Measurements from ENCODE around the gene AZGP1. TPM values are rescaled to one million over a fixed set of nuclear protein-coding genes. Genes with fewer than 3 reads are reported as not detected.
"Not testable (repeated sequence)": the region's sequence is repeated elsewhere in the genome, so short reads cannot be mapped to it uniquely, and the experiment has no call there.

The AZGP1 gene
- total RNA-seq, 1 donor from 2014 or later = 0.44 TPM

DNA sequence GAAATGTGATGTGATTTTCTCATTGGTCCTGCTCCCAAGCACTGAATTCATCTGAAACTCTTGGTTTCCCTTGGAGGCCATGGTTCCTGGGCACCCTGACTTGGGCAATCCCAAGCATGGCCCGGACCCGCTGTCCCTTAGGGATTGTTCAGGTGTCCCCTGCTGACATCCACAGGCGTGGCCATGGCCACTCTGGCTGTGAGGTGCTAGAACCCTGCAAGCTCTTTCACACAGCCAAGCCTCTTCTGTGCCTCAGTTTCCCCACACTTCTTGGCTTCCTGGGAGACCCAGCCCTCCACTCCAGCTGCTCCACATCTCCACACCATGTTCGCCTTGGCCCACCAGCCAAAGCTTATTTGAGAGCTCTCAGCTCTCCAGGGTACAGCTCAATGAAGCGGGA, 12.0 kb upstream of the AZGP1 start:
- Mint-ChIP-seq H3K4me3 (ENCODE audit: unreplicated experiment) (no peak overlapping the region), H3K36me3 (ENCODE audit: unreplicated experiment) (no peaks in the 10 kb centered on the region), H3K27me3 (ENCODE audit: unreplicated experiment) (peaks cover 5% of the 10 kb centered on the region), H3K4me1 (ENCODE audit: low read depth, unreplicated experiment) (peaks cover 7% of the 10 kb centered on the region), H3K27ac (ENCODE audit: unreplicated experiment) (no peak overlapping the region), H3K9me3 (ENCODE audit: unreplicated experiment) (peaks cover 5% of the 10 kb centered on the region)
- TF ChIP-seq, protein P1, sequence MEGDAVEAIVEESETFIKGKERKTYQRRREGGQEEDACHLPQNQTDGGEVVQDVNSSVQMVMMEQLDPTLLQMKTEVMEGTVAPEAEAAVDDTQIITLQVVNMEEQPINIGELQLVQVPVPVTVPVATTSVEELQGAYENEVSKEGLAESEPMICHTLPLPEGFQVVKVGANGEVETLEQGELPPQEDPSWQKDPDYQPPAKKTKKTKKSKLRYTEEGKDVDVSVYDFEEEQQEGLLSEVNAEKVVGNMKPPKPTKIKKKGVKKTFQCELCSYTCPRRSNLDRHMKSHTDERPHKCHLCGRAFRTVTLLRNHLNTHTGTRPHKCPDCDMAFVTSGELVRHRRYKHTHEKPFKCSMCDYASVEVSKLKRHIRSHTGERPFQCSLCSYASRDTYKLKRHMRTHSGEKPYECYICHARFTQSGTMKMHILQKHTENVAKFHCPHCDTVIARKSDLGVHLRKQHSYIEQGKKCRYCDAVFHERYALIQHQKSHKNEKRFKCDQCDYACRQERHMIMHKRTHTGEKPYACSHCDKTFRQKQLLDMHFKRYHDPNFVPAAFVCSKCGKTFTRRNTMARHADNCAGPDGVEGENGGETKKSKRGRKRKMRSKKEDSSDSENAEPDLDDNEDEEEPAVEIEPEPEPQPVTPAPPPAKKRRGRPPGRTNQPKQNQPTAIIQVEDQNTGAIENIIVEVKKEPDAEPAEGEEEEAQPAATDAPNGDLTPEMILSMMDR (IDR thresholded peaks at IDR 0.05; ENCODE audit: partially characterized antibody, unreplicated experiment) = no peak
- no peak for DNase-seq

DNA sequence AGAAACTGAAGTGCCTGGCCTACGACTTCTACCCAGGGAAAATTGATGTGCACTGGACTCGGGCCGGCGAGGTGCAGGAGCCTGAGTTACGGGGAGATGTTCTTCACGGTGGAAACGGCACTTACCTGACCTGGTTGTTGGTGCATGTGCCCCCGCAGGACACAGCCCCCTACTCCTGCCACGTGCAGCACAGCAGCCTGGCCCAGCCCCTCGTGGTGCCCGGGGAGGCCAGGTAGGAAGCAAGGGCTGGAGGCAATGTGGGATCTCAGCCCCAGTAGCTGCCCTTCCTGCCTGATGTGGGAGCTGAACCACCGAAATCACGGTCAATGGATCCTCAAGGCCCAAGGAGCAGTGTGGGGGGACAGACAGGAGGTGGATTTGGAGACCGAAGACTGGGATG, 11.5 kb upstream of the AZGP1 start:
- H3K27ac Mint-ChIP-seq (ENCODE audit: unreplicated experiment); H3K36me3 Mint-ChIP-seq (ENCODE audit: unreplicated experiment); H3K9me3 Mint-ChIP-seq (ENCODE audit: unreplicated experiment); DNase-seq; H3K4me3 Mint-ChIP-seq (ENCODE audit: unreplicated experiment); H3K27me3 Mint-ChIP-seq (ENCODE audit: unreplicated experiment); H3K4me1 Mint-ChIP-seq (ENCODE audit: low read depth, unreplicated experiment): not testable (repeated sequence)

GRCh38 chr7:99984593-99984992, 8.8 kb upstream of the AZGP1 start:
- Mint-ChIP-seq H3K9me3 (ENCODE audit: unreplicated experiment) (peaks cover 10% of the 10 kb centered on the region), H3K27ac (ENCODE audit: unreplicated experiment) (no peak overlapping the region), H3K4me1 (ENCODE audit: low read depth, unreplicated experiment) (peaks cover 15% of the 10 kb centered on the region), H3K36me3 (ENCODE audit: unreplicated experiment) (no peaks in the 10 kb centered on the region), H3K27me3 (ENCODE audit: unreplicated experiment) (peaks cover 4% of the 10 kb centered on the region), H3K4me3 (ENCODE audit: unreplicated experiment) (no peak overlapping the region)
- TF ChIP-seq, protein P1 (IDR thresholded peaks at IDR 0.05; ENCODE audit: partially characterized antibody, unreplicated experiment) = no peak
- DNase-seq = no peak

DNA sequence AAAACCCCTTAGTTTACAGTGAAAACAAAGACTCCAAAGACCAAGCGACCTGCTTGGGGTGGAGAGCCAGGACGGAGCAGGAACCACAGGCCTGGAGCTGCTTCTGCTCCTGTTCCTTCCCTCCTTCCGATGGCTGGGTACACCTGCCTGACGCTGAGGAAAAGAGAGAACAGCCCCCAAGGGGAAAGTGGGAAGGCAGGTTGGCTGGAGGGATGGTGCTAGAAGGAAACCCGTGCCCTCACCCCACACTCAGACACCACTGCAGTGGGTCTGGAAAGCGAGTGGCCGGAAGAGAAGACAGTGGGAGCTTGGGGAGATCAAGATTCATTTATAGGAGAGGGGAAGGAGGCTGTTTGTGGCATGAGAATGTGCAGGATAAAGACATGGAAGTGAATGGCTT, 5.2 kb upstream of the AZGP1 start:
- H3K27ac Mint-ChIP-seq (ENCODE audit: unreplicated experiment) = peak overlapping the region; percentile 25
- not testable (repeated sequence) for H3K4me3 Mint-ChIP-seq (ENCODE audit: unreplicated experiment); H3K9me3 Mint-ChIP-seq (ENCODE audit: unreplicated experiment); DNase-seq; H3K36me3 Mint-ChIP-seq (ENCODE audit: unreplicated experiment); H3K27me3 Mint-ChIP-seq (ENCODE audit: unreplicated experiment)
- H3K4me1 Mint-ChIP-seq (ENCODE audit: low read depth, unreplicated experiment) = peaks cover 18% of the 10 kb centered on the region

GRCh38 chr7:99980448-99980872, 4.6 kb upstream of the AZGP1 start:
- Mint-ChIP-seq H3K27ac (ENCODE audit: unreplicated experiment) (peak overlapping the region; percentile 60), H3K4me3 (ENCODE audit: unreplicated experiment) (peak overlapping the region; percentile 13), H3K4me1 (ENCODE audit: low read depth, unreplicated experiment) (peaks cover 18% of the 10 kb centered on the region)
- H3K27me3 Mint-ChIP-seq (ENCODE audit: unreplicated experiment); H3K9me3 Mint-ChIP-seq (ENCODE audit: unreplicated experiment); H3K36me3 Mint-ChIP-seq (ENCODE audit: unreplicated experiment); DNase-seq: not testable (repeated sequence)

DNA sequence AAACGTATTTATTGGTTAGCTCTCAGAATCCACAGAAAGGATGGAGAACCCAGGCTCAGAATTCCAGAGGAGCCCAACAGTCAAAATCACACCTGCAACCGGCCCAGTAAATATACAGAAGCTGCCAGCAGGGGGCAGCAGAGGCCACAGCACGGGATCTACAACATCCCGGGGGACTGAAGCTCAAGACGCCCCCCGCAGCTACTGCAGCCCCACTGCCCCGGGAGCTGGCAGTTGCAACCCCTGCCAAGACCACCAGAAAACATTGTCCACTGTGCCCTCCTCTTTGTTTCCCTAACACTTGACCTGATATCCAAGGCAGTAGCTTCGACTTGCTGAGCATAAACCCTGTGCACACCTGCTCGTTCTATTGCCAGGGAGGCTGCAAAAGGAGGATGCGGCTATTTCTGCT, 4.0 kb upstream of the AZGP1 start:
- H3K27ac Mint-ChIP-seq (ENCODE audit: unreplicated experiment); H3K36me3 Mint-ChIP-seq (ENCODE audit: unreplicated experiment); H3K27me3 Mint-ChIP-seq (ENCODE audit: unreplicated experiment); H3K9me3 Mint-ChIP-seq (ENCODE audit: unreplicated experiment): not testable (repeated sequence)
- peak; percentile 75 for DNase-seq
- Mint-ChIP-seq H3K4me3 (ENCODE audit: unreplicated experiment) (peak overlapping the region; percentile 42), H3K4me1 (ENCODE audit: low read depth, unreplicated experiment) (peaks cover 18% of the 10 kb centered on the region)
- TF ChIP-seq, protein P1 (IDR thresholded peaks at IDR 0.05; ENCODE audit: partially characterized antibody, unreplicated experiment) = peak; percentile 85

- Mint-ChIP-seq H3K27ac (ENCODE audit: unreplicated experiment) (no peak overlapping the region), H3K27me3 (ENCODE audit: unreplicated experiment) (peaks cover 9% of the 10 kb centered on the region), H3K4me3 (ENCODE audit: unreplicated experiment) (no peak overlapping the region)
Observed at GRCh38 chr7:99976626-99977025, 795 bp upstream of the AZGP1 start.

More at GRCh38 chr7:99976626-99977025, 795 bp upstream of the AZGP1 start:
- TF ChIP-seq, protein P1 (IDR thresholded peaks at IDR 0.05; ENCODE audit: partially characterized antibody, unreplicated experiment) = no peak
- Mint-ChIP-seq H3K4me1 (ENCODE audit: low read depth, unreplicated experiment) (peaks cover 18% of the 10 kb centered on the region), H3K9me3 (ENCODE audit: unreplicated experiment) (peaks cover 9% of the 10 kb centered on the region), H3K36me3 (ENCODE audit: unreplicated experiment) (no peaks in the 10 kb centered on the region)
- DNase-seq = no peak
